Measurements from ENCODE around the gene CACNA1G. TPM values are rescaled to one million over a fixed set of nuclear protein-coding genes. Genes with fewer than 3 reads are reported as not detected.

Gene CACNA1G
- total RNA-seq, 3 donors from 2014 or later = 0.32 to 2.6 (median 2.3) TPM

DNA sequence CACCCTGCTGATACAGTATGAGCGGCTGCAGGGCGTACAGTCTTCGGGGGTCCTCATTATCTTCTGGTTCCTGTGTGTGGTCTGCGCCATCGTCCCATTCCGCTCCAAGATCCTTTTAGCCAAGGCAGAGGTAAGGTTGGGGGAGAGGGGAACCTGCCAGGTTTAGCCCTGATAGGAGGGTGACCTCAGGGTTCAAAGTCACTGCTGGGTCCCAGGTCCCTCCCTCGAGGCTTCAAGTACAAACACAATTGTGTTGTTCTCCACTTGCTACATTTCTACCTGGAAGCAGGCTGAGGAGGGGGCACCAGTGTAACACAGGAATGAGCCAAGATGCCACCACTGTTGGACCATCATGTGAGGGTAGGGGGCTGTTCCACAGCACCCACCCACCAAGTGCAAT is 96.5 kb downstream of the CACNA1G start:
- Histone ChIP-seq H3K4me1 (peaks cover 10 to 20% of the 10 kb centered on the region in 2 donors), H3K4me3 (no peak overlapping the region), H3K36me3 (no peaks in the 10 kb centered on the region), H3K9me3 (no peaks in the 10 kb centered on the region), H3K27me3 (no peaks in the 10 kb centered on the region), H3K27ac (no peak overlapping the region)
- DNase-seq (ENCODE audit: low spot score in 2 of 2) = no peak
- no peak for TF ChIP-seq POLR2A (IDR thresholded peaks at IDR 0.05)
- TF ChIP-seq, protein P1, sequence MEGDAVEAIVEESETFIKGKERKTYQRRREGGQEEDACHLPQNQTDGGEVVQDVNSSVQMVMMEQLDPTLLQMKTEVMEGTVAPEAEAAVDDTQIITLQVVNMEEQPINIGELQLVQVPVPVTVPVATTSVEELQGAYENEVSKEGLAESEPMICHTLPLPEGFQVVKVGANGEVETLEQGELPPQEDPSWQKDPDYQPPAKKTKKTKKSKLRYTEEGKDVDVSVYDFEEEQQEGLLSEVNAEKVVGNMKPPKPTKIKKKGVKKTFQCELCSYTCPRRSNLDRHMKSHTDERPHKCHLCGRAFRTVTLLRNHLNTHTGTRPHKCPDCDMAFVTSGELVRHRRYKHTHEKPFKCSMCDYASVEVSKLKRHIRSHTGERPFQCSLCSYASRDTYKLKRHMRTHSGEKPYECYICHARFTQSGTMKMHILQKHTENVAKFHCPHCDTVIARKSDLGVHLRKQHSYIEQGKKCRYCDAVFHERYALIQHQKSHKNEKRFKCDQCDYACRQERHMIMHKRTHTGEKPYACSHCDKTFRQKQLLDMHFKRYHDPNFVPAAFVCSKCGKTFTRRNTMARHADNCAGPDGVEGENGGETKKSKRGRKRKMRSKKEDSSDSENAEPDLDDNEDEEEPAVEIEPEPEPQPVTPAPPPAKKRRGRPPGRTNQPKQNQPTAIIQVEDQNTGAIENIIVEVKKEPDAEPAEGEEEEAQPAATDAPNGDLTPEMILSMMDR (IDR thresholded peaks at IDR 0.05) = no peak
- intact Hi-C loops (cut with DNase I; ENCODE audit: low total_unique reads) = loop anchor here (1.0 kb wide), 1 partner anchor 23 kb away; the partner anchor contains the start of gene ABCC3

DNA sequence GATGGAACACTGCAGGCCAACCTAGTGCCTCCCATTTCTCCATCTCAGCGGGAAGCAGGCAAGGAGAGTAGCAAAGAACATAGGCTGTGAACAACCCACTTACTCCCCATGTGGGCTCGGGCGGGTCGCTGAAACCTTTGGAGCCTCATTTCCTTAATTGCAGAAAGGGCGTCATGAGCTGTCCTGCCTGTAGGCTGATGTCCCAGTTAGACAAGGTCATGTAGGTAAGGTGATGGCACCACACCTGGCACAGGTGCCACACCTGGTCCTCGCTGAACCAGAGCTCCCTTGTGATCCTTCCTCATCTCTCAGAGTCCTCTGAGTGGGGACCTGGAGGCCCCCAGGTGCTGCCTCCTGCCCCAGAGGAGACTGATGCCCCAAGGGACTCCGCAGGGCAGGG is 97.1 kb downstream of the CACNA1G start:
- Histone ChIP-seq H3K36me3 (no peaks in the 10 kb centered on the region), H3K4me3 (no peak overlapping the region), H3K27me3 (no peaks in the 10 kb centered on the region), H3K4me1 (peaks cover 10 to 20% of the 10 kb centered on the region in 2 donors), H3K27ac (no peak overlapping the region), H3K9me3 (no peaks in the 10 kb centered on the region)
- DNase-seq (ENCODE audit: low spot score in 2 of 2) = no peak
- intact Hi-C loops (cut with DNase I; ENCODE audit: low total_unique reads) = loop anchor here (1.0 kb wide), 1 partner anchor 23 kb away; the partner anchor contains the start of gene ABCC3
- TF ChIP-seq POLR2AphosphoS5 (IDR thresholded peaks at IDR 0.05) (no peak), POLR2A (IDR thresholded peaks at IDR 0.05) (no peak)
- TF ChIP-seq, protein P1 (IDR thresholded peaks at IDR 0.05) = no peak

DNA sequence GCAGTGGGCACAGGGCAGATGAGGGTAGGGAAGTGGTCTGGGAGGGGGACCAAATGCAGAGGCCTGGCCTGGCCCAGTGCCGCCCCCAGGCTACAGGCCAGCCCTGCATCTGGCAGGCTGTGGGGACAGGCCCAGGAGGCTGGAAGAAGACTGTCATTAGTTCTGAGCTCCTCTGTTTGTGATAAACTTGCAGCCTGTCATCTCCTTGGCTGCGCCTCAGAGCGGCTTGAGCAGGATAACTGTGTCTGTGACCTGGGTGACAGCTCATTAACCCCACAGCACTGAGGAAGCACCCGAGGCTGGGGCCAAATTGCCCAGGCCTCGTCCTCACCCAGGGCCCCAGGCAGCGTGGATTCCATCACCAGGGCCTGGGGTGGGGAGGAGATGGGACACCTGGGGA is 98.1 kb downstream of the CACNA1G start:
- DNase-seq (ENCODE audit: low spot score in 2 of 2) = no peak
- Histone ChIP-seq H3K4me1 (peaks cover 10 to 20% of the 10 kb centered on the region in 2 donors), H3K27me3 (no peaks in the 10 kb centered on the region), H3K36me3 (no peaks in the 10 kb centered on the region), H3K4me3 (no peak overlapping the region), H3K9me3 (no peaks in the 10 kb centered on the region), H3K27ac (no peak overlapping the region)
- intact Hi-C loops (cut with DNase I; ENCODE audit: low total_unique reads) = no loop called here
- no peak for TF ChIP-seq POLR2A (IDR thresholded peaks at IDR 0.05)
- no peak for TF ChIP-seq POLR2AphosphoS5 (IDR thresholded peaks at IDR 0.05)
- TF ChIP-seq, protein P1 (IDR thresholded peaks at IDR 0.05) = no peak

DNA sequence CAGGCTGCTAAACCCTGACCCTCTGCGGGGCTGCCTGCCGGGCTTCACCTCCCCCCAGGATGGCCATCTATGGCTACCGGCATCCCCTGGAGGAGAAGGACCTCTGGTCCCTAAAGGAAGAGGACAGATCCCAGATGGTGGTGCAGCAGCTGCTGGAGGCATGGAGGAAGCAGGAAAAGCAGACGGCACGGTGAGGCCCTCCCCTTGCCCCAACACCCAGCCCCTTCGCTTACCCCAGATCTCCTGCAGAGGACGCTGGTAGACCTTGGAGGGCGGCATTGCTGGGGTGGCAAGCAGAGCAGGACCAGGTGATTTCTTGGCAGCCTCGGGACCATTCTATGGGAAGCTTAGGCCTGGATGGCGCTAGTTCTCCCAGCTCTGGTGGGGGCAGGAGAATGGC is 98.7 kb downstream of the CACNA1G start:
- no peak for DNase-seq (ENCODE audit: low spot score in 2 of 2)
- no peaks in the 10 kb centered on the region for H3K27me3 ChIP-seq
- no peak overlapping the region for H3K4me3 ChIP-seq
- H3K9me3 ChIP-seq = no peaks in the 10 kb centered on the region
- intact Hi-C loops (cut with DNase I; ENCODE audit: low total_unique reads) = no loop called here
- peak overlapping the region in 1 of 2 donors; percentile 77 for H3K27ac ChIP-seq
- no peaks in the 10 kb centered on the region for H3K36me3 ChIP-seq
- H3K4me1 ChIP-seq = peaks cover 10 to 20% of the 10 kb centered on the region in 2 donors
- TF ChIP-seq POLR2A (IDR thresholded peaks at IDR 0.05) (no peak), POLR2AphosphoS5 (IDR thresholded peaks at IDR 0.05) (no peak)
- TF ChIP-seq, protein P1 (IDR thresholded peaks at IDR 0.05) = no peak

DNA sequence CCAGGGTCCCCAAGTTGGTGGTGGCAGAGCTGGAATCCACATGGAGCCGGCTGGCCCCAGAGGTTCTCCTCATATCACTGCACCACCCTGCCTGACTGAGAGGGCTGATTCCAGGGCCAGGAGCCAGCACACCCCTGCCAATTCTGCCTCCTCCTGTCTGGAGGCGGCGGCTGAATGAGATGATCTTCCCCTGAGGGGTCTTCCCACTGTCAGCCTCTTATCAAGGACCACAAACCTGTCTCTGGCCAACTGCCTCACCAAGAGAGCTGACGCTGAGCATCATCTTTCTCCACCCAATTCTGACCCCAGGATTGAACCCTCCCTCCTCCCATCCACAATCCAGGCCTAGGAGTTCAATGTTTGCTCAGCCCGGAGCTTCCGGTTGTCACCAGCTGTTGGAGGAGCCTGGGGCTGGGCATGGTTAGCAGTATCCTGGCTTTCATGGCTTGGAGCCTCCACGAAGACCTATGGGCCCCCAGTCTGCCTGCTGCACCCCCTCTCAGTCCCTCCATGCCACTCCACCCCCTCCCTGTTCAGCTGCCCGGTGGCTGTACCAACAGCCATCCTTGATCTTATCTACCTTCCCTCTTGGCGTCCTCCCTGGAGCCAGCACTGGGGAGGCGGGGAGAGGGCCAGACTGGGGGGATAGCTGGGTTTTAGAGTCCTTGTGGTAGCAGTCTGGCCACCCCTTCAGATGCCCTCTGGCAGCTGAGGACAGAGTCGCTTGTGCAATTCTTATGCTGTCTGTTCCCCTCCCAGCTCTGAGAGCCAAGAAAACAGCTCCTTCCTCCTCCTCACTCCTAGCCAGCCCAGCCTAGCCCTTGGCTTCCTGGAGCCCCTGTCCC is 99.7 kb downstream of the CACNA1G start:
- no peaks in the 10 kb centered on the region for H3K9me3 ChIP-seq
- DNase-seq (ENCODE audit: low spot score in 2 of 2) = peak in 1 of 2 donors; percentile 70
- TF ChIP-seq, protein P1 (IDR thresholded peaks at IDR 0.05) = no peak
- peak in 1 of 3 donors; percentile 9 for TF ChIP-seq POLR2AphosphoS5 (IDR thresholded peaks at IDR 0.05)
- intact Hi-C loops (cut with DNase I; ENCODE audit: low total_unique reads) = no loop called here
- peaks cover 10 to 20% of the 10 kb centered on the region in 2 donors for H3K4me1 ChIP-seq
- H3K27me3 ChIP-seq = no peaks in the 10 kb centered on the region
- peak overlapping the region in 1 of 3 donors; percentile 18 for H3K4me3 ChIP-seq
- H3K27ac ChIP-seq = peak overlapping the region; percentile 77 to 83
- H3K36me3 ChIP-seq = no peaks in the 10 kb centered on the region

All from breast epithelium (tissue), 4 donors.